HG03064 (cell line): ENCODE data around the gene PHF21A.
"Not testable (repeated sequence)": the region's sequence is repeated elsewhere in the genome, so short reads cannot be mapped to it uniquely, and the experiment has no call there.

ENCODE experiments used
- ATAC-seq: cut with Tn5 transposase; IDR thresholded peaks from one replicate; pipeline ENCODE4 v1.9.1; 2021; ENCODE audit warnings: low read depth; ENCODE audit not compliant: unreplicated experiment

PHF21A gene

DNA sequence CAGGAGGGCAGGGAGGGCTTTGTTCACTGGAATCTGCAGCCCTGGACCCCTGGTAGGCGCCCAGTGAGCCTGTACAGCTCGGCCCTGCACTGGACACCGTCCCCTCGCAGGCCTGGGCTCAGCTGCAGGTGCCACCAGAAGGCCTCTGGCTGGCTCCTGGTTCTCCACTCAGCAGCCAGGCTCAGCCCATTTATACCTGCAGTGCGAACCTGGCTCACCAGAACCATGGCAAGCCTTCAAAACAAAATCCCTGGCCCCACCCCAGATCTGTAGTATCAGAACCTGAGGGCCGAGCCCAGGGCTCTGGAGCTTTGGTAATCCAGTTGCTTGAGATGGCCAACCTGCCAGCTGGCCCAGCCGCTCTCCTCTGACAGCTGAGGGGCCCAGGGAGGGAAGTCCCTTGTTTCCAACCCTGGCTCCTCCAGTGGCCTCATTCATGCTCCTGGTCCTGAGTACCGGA lies 213.3 kb downstream of the PHF21A start:
- ATAC-seq: no peak

DNA sequence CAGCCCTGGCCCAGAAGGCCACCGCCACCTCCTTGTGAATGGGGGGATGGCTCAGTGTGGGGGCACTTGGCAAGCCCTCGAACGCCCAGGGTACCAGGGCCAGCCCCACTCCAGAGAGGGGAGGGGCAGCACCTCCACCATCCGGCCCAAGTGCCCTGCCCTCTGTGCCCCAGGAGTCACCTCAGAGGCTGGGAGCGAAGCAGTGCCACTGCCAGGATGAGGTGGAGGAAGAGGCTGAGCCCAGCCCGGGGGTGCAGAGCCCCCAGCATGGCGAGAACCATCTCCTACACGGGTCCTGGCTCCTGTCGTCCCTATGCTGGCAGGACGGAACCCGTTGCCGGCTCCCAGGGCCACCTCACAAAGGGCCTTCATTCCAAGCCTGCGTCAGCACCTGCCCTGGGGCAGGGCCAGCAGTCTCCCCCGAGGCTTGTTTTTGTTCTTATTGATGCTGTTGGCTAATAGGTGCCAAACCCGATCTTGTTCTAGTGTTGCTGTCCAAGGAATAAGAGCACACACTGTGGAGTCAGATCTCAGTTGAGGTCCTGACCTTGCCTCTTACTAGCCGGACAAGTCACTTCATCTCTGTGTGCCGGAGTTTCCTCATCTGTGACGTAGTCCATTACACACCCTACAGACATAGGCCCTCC lies 214.2 kb downstream of the PHF21A start, which contains the start of gene FREY1:
Gene FREY1 (minus strand): TSS at position 307 of the 647 bp plus-strand sequence. CDS start 26 bp downstream, at position 281.
- ATAC-seq: no peak

DNA sequence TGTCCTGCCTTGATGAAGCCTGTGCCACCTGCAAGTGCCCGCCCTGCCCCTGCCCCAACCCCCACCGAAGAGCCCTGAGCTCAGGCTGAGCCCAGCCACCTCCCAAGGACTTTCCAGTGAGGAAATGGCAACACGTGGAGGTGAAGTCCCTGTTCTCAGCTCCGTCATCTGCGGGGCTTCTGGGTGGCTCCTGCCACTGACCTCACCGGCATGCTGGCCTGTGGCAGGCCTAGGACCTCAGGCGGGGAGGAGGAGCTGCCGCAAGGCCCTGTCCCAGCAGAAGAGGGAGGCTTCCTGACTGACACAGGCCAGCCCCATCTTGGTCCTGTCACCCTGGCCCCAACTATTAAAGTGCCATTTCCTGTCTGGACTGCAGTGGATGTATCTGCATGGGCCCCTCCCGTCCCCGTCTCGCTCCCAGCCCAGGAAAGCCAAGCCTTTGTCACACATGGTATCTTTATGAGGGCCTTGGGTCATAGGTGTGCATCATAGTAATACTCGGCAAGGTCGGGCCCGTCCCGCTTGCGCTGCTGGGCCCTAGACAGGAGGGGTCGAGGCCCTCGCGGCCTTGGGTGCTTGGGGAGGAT lies 215.1 kb downstream of the PHF21A start:
- ATAC-seq: no peak

DNA sequence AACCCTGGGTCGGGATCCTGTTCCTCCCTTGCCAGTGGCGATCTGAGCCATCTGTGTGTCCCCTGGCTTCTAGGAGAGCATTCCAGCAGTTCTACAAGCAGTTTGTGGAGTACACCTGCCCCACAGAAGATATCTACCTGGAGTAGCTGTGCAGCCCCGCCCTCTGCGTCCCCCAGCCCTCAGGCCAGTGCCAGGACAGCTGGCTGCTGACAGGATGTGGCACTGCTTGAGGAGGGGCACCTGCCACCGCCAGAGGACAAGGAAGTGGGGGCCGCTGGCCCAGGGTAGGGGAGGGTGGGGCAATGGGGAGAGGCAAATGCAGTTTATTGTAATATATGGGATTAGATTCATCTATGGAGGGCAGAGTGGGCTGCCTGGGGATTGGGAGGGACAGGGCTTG lies 215.7 kb downstream of the PHF21A start:
- ATAC-seq: not testable (repeated sequence)

DNA sequence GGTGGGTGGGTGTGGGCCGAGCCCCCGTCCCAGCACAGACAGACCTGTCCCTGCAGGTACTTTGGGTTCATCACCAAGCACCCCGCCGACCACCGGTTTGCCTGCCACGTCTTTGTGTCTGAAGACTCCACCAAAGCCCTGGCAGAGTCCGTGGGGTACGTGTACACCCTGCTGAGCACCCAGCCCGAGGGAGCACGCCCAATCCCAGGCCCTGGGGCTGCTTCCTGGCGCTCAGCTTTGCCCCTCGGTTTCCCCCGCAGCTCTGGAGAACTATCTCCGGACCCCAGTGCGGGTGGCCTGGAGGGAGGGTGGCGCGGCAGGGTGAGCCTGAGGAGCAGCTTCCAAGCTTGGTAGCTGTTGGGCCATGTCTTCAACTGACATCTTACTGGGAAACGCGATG lies 216.2 kb downstream of the PHF21A start:
- ATAC-seq: no peak

DNA sequence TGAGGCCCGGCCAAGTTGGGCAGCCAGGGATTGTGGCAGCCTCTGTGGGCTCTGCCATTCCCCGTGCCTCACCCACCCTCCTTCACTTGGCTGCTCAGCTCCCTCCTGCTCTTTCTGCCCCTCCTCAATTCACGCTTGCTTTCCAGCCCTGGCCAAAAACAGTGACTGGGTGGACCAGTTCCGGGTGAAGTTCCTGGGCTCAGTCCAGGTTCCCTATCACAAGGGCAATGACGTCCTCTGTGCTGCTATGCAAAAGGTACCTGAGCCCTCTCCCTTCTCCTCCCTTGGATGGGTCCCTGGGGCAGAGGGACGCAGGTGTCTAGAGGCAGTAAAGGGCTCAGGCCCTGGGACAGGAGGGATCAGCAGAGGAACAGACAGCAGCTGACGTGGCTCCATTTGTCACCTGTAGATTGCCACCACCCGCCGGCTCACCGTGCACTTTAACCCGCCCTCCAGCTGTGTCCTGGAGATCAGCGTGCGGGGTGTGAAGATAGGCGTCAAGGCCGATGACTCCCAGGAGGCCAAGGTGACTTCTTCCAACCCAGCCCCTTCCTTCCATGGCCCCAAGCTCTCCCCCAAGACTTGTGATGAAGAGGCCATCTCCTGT lies 216.8 kb downstream of the PHF21A start:
- ATAC-seq: no peak

DNA sequence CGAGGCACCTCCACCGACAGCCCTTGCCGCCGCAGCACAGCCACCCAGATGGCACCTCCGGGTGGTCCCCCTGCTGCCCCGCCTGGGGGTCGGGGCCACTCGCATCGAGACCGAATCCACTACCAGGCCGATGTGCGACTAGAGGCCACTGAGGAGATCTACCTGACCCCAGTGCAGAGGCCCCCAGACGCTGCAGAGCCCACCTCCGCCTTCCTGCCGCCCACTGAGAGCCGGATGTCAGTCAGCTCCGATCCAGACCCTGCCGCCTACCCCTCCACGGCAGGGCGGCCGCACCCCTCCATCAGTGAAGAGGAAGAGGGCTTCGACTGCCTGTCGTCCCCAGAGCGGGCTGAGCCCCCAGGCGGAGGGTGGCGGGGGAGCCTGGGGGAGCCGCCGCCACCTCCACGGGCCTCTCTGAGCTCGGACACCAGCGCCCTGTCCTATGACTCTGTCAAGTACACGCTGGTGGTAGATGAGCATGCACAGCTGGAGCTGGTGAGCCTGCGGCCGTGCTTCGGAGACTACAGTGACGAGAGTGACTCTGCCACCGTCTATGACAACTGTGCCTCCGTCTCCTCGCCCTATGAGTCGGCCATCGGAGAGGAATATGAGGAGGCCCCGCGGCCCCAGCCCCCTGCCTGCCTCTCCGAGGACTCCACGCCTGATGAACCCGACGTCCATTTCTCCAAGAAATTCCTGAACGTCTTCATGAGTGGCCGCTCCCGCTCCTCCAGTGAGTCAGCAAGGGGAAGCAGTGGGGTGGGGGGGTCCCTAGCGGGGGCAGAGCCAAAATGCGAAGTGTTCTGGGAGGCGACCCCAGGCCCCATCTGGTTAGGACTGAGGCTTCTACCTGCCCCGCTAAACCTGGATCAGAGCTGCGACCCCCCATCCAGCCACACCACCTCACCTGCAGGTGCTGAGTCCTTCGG lies 218.5 kb downstream of the PHF21A start:
- no peak for ATAC-seq

DNA sequence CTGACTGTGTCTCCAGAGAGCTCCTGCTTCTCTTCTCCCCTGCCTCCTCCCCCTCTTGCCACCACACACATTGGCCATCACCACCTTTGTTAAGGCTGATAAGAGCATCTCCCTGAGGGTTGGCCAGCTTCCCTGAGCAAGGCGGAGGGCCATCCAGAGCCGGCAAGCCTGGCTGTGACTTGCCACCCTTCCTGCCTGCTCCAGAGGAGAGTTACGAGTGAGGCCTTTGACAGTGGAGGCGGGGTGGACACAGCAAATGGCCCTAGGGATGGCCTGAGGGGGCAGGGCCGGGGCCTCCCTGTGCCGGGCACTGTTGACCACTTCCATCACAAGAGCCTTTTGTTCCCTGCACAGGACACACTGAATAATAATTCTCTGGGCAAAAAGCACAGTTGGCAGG lies 219.6 kb downstream of the PHF21A start:
- no peak for ATAC-seq

DNA sequence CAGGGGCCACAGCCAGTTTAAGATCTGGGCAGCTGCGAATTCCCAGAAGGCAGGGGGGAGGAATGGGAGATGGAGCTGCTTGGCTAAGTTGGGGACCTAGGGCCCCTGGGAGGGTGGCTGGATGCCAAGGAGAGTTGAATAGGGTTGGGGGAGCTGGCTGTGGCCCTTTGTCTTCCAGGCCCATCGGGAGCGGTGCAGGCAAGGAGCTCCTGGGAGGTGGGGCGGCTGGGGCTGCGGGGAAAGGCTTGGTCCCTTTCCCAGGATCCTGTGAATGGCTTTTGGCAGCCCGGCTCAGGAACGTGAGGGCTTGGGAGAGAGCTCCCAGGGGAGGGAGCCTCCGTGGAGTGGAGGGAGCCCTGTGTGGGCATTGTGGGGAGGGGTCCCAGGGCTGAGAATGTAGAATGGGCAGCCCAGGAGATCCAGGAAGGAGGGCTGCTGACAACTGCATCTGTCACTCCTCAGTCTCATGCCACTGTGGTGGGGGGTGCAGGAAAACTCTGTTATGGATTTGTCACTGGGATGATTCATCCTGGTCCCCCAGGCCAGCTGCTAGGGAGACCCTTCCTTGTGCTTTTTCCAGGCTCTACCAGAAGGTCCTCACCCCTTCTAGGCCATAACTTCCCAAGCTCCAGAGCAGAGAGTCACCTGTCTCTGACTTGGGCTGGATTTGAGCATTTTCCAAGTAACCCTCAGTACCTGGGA lies 220.2 kb downstream of the PHF21A start:
- no peak for ATAC-seq

DNA sequence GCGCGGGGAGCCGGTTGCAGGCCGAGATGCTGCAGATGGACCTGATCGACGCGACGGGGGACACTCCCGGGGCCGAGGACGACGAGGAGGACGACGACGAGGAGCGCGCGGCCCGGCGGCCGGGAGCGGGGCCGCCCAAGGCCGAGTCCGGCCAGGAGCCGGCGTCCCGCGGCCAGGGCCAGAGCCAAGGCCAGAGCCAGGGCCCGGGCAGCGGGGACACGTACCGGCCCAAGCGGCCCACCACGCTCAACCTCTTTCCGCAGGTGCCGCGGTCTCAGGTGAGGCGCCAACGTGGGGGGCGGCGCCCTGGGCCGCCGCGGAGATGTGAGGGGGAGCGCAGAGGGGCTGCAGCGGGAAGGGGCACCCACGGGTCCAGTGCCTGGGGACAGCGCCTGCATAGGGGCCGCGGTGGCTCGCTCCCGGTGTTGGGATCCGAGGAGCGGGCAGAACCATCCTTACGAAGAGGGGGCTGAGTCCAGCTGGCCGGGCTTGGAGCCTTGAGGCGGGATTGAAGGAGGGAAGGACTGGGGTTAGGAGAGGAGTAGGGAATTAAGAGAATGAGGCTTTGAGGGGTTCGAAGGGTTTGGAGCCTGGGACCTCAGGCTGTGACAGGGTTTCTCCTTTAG lies 221.0 kb downstream of the PHF21A start:
- not testable (repeated sequence) for ATAC-seq

DNA sequence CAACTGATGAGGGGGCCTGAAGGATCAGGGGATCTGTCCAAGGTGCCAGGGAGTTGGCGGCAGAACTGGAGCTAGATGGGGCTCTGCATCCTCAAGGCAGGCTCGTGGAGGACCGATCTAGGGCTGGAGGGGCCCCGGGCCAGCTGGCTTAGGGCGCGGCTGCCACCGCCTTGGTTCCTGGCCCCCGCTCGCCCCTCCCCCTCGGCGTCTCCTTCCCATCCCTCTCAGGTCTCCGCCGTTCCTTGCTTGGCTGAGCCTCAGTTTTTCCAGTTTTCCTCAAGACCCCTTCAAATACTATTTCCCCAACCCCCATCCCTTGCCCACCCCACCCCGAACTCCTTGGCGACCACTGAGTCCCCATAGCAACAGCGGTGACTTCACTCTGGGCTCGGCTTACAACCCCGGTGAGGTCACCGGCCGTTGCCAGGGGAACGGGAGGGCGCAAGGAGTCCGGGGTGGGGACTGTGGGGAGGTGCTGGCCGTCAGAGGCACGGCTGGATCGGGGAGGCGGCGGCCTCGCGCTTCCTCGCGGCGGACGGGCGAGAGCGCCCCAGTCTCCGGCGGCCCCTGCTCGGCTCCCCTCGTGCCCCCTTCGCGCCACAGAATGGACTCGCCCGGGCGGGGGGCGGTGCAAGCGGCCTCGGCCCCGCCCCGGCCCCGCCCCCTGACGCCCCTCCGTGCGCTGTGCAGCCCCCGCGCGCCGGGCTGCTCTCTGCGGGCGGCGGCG lies 221.6 kb downstream of the PHF21A start:
- no peak for ATAC-seq

DNA sequence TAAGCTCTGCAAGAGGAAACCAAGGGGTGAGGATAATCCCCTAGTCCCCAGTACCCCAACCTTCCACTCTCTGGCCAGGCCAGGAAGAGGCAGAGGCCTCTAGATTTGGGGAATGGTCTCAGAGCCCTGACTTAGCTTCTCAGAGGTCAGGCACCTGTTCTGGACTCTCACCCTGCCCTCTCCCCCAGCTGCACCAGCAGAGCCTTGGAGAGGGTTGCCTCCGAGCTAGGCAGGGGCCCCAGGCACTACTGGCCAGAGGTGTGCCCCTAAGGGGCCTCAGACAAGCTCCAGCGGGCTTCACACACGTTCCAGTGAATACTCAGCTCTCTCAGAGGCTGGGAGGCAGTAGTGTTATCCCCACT lies 222.2 kb downstream of the PHF21A start:
- no peak for ATAC-seq

DNA sequence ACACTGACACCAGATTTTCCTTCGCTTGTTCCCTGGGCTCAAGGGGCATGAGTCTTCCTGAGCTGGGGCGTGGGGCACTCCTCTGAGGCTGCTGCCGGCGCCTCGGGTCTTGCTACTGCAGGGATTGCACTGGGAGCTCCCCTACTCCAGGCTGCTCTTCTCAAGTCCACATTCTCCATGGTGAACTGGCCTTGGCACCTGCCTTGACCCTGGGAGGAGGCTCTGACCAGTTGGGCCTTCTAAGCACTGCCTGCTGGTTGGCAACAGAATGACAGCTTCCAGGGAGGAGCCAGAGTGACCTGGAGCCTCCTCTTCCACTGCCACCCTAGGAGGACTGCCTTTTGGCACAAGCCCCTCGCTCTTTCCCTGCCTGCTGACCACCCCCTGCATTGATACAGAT lies 223.7 kb downstream of the PHF21A start:
- ATAC-seq: no peak

DNA sequence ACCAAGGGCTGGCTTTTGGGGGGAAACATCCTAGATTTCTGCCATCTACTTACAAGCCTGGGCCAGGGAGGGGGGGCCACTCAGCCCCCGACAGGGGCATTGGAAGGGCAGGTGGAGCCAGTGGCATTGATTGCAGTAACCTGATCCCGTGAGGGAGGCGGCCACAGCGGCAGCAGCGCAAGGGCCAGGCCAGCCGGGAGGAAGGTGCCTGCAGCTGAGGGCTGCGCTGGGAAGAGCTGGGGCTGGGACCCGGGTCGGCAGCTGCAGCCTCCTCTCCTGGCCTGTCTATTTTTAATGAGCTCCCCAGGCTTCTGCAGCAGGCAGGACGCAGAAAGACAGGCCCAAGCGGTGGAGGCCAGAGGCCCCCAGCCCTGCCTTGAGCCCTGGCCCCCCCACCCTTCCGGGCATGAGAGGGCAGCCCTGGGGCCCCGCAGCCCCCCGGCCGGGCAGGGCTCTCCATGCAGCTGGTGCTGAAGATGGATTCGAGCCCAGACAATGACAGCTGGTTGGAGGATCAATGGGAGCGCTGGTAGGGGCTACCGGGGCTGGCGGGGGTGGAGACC lies 224.8 kb downstream of the PHF21A start:
- no peak for ATAC-seq

DNA sequence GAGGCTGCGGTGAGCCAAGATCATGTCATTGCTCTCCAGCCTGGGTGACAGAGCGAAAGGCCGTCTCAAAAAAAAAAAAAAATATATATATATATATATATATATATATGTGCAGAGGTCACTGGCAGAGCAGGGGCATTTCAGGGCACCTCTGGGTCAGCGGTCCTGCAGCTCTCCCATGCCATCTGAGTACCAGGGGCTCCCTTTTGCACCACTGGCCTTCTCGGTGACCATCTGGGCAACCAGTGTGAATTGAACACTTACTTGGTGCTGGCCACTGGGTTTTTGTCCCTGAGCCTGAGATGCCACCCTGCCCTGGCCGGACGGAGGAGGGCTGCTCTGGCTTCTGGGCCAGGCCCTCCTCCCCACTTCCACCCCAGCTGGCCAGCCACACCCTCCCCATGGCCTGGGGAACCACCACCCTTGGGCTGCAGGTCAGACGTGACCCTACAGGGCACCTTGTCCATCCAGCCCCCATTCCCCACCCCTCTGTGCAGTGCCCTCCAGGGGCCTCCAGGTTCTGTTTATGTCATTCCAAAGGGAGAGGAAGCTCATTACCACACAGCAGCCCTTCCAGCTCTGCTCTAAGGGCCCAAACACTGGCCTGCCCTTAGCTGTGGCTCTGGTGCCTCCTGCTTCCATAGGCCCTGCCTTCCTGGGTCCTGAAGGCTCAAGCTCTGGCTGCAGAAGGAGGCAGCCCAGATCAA lies 225.5 kb downstream of the PHF21A start:
- no peak for ATAC-seq

DNA sequence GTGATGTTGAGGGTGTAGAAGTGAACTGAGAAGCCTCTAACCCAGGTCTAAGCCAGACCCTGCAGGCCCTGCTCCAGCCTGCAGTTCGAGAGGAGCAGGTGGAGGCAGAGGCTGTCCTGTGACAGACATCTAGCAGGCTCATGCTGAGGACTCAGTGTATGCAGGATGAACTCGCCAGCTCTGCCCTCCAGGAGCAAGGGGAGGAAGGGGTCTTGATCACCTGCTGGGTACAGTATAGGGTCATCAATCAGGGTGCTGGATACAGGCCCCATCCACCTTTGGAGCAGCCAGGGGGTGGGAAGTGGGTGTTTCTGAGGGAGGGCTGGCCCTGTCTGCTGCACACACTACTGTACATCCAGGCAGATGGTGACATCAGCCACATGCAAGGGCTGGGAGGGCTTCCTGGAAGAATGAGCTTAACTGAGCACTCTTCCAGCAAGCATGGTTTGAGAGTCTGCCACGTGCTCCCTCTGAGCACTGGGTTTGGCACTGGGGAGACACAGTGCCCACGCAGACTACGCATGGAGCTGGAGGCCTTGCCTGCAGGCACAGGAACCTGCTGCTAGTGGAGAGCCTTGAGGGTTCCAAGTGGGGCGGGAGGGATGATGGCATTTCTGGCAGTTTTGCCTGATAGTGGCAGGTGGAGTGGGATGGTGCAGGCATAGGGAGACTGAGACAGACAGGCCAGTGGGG lies 226.6 kb downstream of the PHF21A start:
- no peak for ATAC-seq

DNA sequence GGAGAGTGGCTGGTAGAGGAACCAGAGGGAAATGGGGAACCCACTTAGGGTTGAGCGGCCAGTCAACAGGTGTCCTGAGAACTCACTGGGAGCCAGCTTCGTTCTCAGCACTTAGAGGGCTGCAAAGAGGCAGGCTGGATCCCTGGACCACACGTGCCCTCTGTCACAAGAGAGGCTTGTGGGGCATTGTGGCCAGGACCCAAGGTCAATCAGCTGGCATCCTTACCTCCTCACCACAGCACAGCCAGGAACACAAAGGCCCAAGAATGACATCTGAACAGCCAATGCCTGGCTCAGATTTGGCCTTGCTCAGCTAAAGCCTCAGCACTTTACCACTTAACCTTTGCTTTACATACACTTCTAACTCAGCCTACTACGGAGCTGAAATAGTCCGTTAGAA lies 228.4 kb downstream of the PHF21A start:
- ATAC-seq: no peak
